H9 (cell line): ENCODE results near the gene TNRC18. TPM values are rescaled to one million over a fixed set of nuclear protein-coding genes. Genes with fewer than 3 reads are reported as not detected.
A peak's percentile ranks its signal among the peaks of the same experiment; 100 is the strongest.

Source experiments
- DNase-seq: peaks from one replicate; pipeline ENCODE4 v3.0.0-alpha.2; 2017
- H2AFZ ChIP-seq: one replicate; pipeline ENCODE4 v1.6.1; 2013; ENCODE audit warnings: mild to moderate bottlenecking, low read length, control low read depth, moderate library complexity
- H2AK5ac ChIP-seq: 2 replicates; pipeline ENCODE4 v1.6.1; 2013; ENCODE audit warnings: low read length, control low read depth, mixed read lengths; ENCODE audit not compliant: insufficient read length
- H2BK120ac ChIP-seq: one replicate; pipeline ENCODE4 v1.6.1; 2013; ENCODE audit warnings: low read depth, mild to moderate bottlenecking, low read length, control low read depth, inconsistent platforms; ENCODE audit not compliant: poor library complexity, severe bottlenecking
- H2BK12ac ChIP-seq: 2 replicates; pipeline ENCODE4 v1.6.1; 2013; ENCODE audit warnings: low read length, control low read depth, mixed read lengths, low read depth; ENCODE audit not compliant: insufficient read length
- H2BK15ac ChIP-seq: 2 replicates; pipeline ENCODE4 v1.6.1; 2013; ENCODE audit warnings: low read depth, low read length, control low read depth
- H2BK20ac ChIP-seq: one replicate; pipeline ENCODE4 v1.6.1; 2013; ENCODE audit warnings: low read depth, mild to moderate bottlenecking, low read length, control low read depth, inconsistent platforms; ENCODE audit not compliant: poor library complexity, severe bottlenecking
- H2BK5ac ChIP-seq: 2 replicates; pipeline ENCODE4 v1.6.1; 2013; ENCODE audit warnings: low read length, control low read depth, mixed read lengths; ENCODE audit not compliant: insufficient read length
- H3K14ac ChIP-seq: 2 replicates; pipeline ENCODE4 v1.6.1; 2013; ENCODE audit warnings: low read length, control low read depth; ENCODE audit not compliant: insufficient read depth
- H3K18ac ChIP-seq: 2 replicates; pipeline ENCODE4 v1.6.1; 2013; ENCODE audit warnings: low read depth, mild to moderate bottlenecking, mixed read lengths, low read length, control low read depth; ENCODE audit not compliant: insufficient read length
- H3K23ac ChIP-seq: 2 replicates; pipeline ENCODE4 v1.6.1; 2013; ENCODE audit warnings: low read length, control low read depth, mixed read lengths, low read depth; ENCODE audit not compliant: insufficient read length
- H3K23me2 ChIP-seq: 2 replicates; pipeline ENCODE4 v1.6.1; 2013; ENCODE audit warnings: low read depth, mild to moderate bottlenecking, mixed read lengths, low read length, control low read depth; ENCODE audit not compliant: insufficient read length, poor library complexity, severe bottlenecking
- H3K27ac ChIP-seq: 2 replicates; pipeline ENCODE4 v1.5.1; 2013; ENCODE audit warnings: low read length, control low read depth, mixed read lengths, low read depth; ENCODE audit not compliant: insufficient read length
- H3K27me3 ChIP-seq: 2 replicates; pipeline ENCODE4 v1.6.1; 2013; ENCODE audit warnings: low read length, control low read depth, inconsistent platforms; ENCODE audit not compliant: insufficient read depth
- H3K4ac ChIP-seq: 2 replicates; pipeline ENCODE4 v1.6.1; 2013; ENCODE audit warnings: low read depth, mild to moderate bottlenecking, control low read depth, inconsistent platforms, low read length, moderate library complexity
- H3K4me1 ChIP-seq: 2 replicates; pipeline ENCODE4 v1.6.1; 2013; ENCODE audit warnings: low read length, control low read depth, inconsistent platforms; ENCODE audit not compliant: insufficient read depth
- H3K4me2 ChIP-seq: 2 replicates; pipeline ENCODE4 v1.6.1; 2013; ENCODE audit warnings: low read length, control low read depth, mixed read lengths; ENCODE audit not compliant: insufficient read length, insufficient read depth
- H3K56ac ChIP-seq: 2 replicates; pipeline ENCODE4 v1.6.1; 2013; ENCODE audit warnings: low read depth, mild to moderate bottlenecking, mixed read lengths, low read length, control low read depth; ENCODE audit not compliant: insufficient read length
- H3K79me1 ChIP-seq: 2 replicates; pipeline ENCODE4 v1.6.1; 2013; ENCODE audit warnings: low read depth, mild to moderate bottlenecking, moderate library complexity, low read length, control low read depth, inconsistent platforms; ENCODE audit not compliant: insufficient read depth, poor library complexity, severe bottlenecking
- H3K79me2 ChIP-seq: 2 replicates; pipeline ENCODE4 v1.6.1; 2013; ENCODE audit warnings: low read length, control low read depth, inconsistent platforms; ENCODE audit not compliant: insufficient read depth
- H3K9ac ChIP-seq: 2 replicates; pipeline ENCODE4 v1.6.1; 2013; ENCODE audit warnings: low read length, control low read depth, mixed read lengths; ENCODE audit not compliant: insufficient read length; ENCODE audit errors: extremely low read depth
- H3K9me3 ChIP-seq: one replicate; pipeline ENCODE4 v1.6.1; 2013; ENCODE audit warnings: low read depth, low read length, inconsistent platforms; ENCODE audit not compliant: control insufficient read depth
- H3T11ph ChIP-seq: one replicate; pipeline ENCODE4 v1.6.1; 2013; ENCODE audit warnings: mild to moderate bottlenecking, low read length, control low read depth, inconsistent platforms
- H4K20me1 ChIP-seq: one replicate; pipeline ENCODE4 v1.6.1; 2013; ENCODE audit not compliant: control insufficient read depth, insufficient read length, insufficient read depth
- H4K5ac ChIP-seq: 2 replicates; pipeline ENCODE4 v1.6.1; 2013; ENCODE audit warnings: low read depth, mild to moderate bottlenecking, mixed read lengths, low read length, control low read depth; ENCODE audit not compliant: insufficient read length
- H4K8ac ChIP-seq: replicated peaks from 2 replicates; pipeline ENCODE4 v1.6.1; 2013; ENCODE audit warnings: low read length, control low read depth, mixed read lengths, low read depth; ENCODE audit not compliant: insufficient read length
- H4K91ac ChIP-seq: 2 replicates; pipeline ENCODE4 v1.6.1; 2013; ENCODE audit warnings: low read depth, mild to moderate bottlenecking, moderate library complexity, mixed read lengths, low read length, control low read depth; ENCODE audit not compliant: insufficient read length
- H3K27ac Mint-ChIP-seq, 3 experiments: 2 replicates in 2 of 3; 3 replicates in 1 of 3; pipeline ENCODE4 v1.8.0; 2020 to 2021; ENCODE audit warnings: mixed read lengths in 3 of 3, mild to moderate bottlenecking in 1 of 3, moderate library complexity in 1 of 3
- H3K27me3 Mint-ChIP-seq: 2 replicates; pipeline ENCODE4 v1.8.0; 2021; ENCODE audit warnings: low read depth, mild to moderate bottlenecking, moderate library complexity, mixed read lengths
- H3K36me3 Mint-ChIP-seq, 3 experiments: 2 replicates in 2 of 3; 3 replicates in 1 of 3; pipeline ENCODE4 v1.8.0; 2020 to 2021; ENCODE audit warnings: low read depth in 3 of 3, mixed read lengths in 3 of 3; ENCODE audit not compliant: insufficient read depth in 1 of 3
- H3K4me1 Mint-ChIP-seq, 2 experiments: 2 replicates each; pipeline ENCODE4 v1.8.0; 2020; ENCODE audit warnings: mixed read lengths in 2 of 2
- H3K4me3 Mint-ChIP-seq, 2 experiments: 2 replicates in 1 of 2; 3 replicates in 1 of 2; pipeline ENCODE4 v1.8.0; 2020 to 2021; ENCODE audit warnings: mild to moderate bottlenecking in 2 of 2, mixed read lengths in 2 of 2, moderate library complexity in 1 of 2
- H3K9me3 Mint-ChIP-seq, 2 experiments: 2 replicates in 1 of 2; 3 replicates in 1 of 2; pipeline ENCODE4 v1.8.0; 2020; ENCODE audit warnings: mild to moderate bottlenecking in 2 of 2, mixed read lengths in 2 of 2, moderate library complexity in 1 of 2
- CTCF ChIP-seq: fragments of 200-600 bp; sonication (generic); conservative IDR thresholded peaks from 3 replicates; pipeline ENCODE4 v1.8.0; 2021; ENCODE audit warnings: antibody characterized with exemption, mild to moderate bottlenecking
- WGBS: extraction: QIAGEN DNeasy Blood & Tissue Kit; methylation state at CpG from one replicate; pipeline ENCODE4 v1.1.7; 2013; ENCODE audit warnings: missing lambda C conversion rate, low lambda C conversion rate, mixed read lengths; ENCODE audit not compliant: insufficient read length; ENCODE audit errors: extremely low coverage; 5-methylcytosine and 5-hydroxymethylcytosine counted together
- total RNA-seq: library from RNA; stranded (reverse); gene quantifications from 2 replicates; pipeline ENCODE4 v1.2.1, GENCODE V29; 2021

TNRC18 gene
- total RNA-seq, 1 experiment from 2014 or later = 21.2 TPM

GRCh38 chr7:5350174-5350463 lies 73.5 kb downstream of the TNRC18 start:
- no peaks in the 10 kb centered on the region for H4K20me1 ChIP-seq
- H3K27me3 Mint-ChIP-seq = peaks cover 43% of the 10 kb centered on the region

More at GRCh38 chr7:5350174-5350463, 73.5 kb downstream of the TNRC18 start:
- H2BK120ac ChIP-seq = no peak overlapping the region
- no peak overlapping the region for H2BK12ac ChIP-seq
- no peak for DNase-seq
- no peak overlapping the region for H2BK5ac ChIP-seq
- Mint-ChIP-seq H3K36me3 (peaks cover 2 to 11% (median 3%) of the 10 kb centered on the region in 3 experiments; a peak in 5 of 7 replicates), H3K4me3 (peak overlapping the region in 1 of 2 experiments; percentile 73; a peak in 3 of 5 replicates), H3K4me1 (peaks cover 32 to 47% of the 10 kb centered on the region in 2 experiments), H3K9me3 (peaks cover 0 to 15% of the 10 kb centered on the region in 2 experiments; a peak in 3 of 5 replicates), H3K27ac (no peak overlapping the region)
- H3K27me3 ChIP-seq = peaks cover 23% of the 10 kb centered on the region; the same call in 1 of the 2 replicates
- no peaks in the 10 kb centered on the region for H3K9me3 ChIP-seq
- no peaks in the 10 kb centered on the region for H3K79me1 ChIP-seq
- no peak overlapping the region for H3K18ac ChIP-seq
- no peak overlapping the region for H4K5ac ChIP-seq
- H2AFZ ChIP-seq = no peak overlapping the region
- no peak overlapping the region for H4K91ac ChIP-seq
- H3K14ac ChIP-seq = no peak overlapping the region
- WGBS = no CpG with 5 or more reads among the region's 15 CpGs
- H3K4me1 ChIP-seq = 0 out of 2 replicates have a peak, but pooled peaks cover 2% of the 10 kb centered on the region
- no peak overlapping the region for H3K27ac ChIP-seq
- no peak overlapping the region for H3K4ac ChIP-seq
- no peaks in the 10 kb centered on the region for H3K79me2 ChIP-seq
- no peak overlapping the region for H3T11ph ChIP-seq
- H2AK5ac ChIP-seq = no peak overlapping the region
- H2BK20ac ChIP-seq = no peak overlapping the region
- peak overlapping the region; percentile 70 for H3K4me2 ChIP-seq
- no peak for TF ChIP-seq CTCF
- H3K23ac ChIP-seq = no peak overlapping the region
- H3K9ac ChIP-seq = no peak overlapping the region
- no peaks in the 10 kb centered on the region for H3K23me2 ChIP-seq
- no peak overlapping the region for H4K8ac ChIP-seq
- H3K56ac ChIP-seq = no peak overlapping the region
- no peak overlapping the region for H2BK15ac ChIP-seq
